Effector CD8-positive, alpha-beta T cell (primary cell): Measurements from ENCODE around the gene DUS1L.

Experiments
- DNase-seq: peaks from one replicate; lab custom pipeline; 2025; lab: John Stamatoyannopoulos, UW

DUS1L gene

GRCh38 chr17:82023447-82024241, 42.0 kb downstream of the DUS1L start:
- DNase-seq, result no peak

- peak; percentile 99 for DNase-seq
Measured at GRCh38 chr17:82022981-82023446, 42.6 kb downstream of the DUS1L start, which contains the start of gene LRRC45. Gene LRRC45 (plus strand): TSS chr17:82023305. CDS start chr17:82023644, 339 bp downstream.

GRCh38 chr17:82022310-82022980, 43.2 kb downstream of the DUS1L start, which contains the start of gene CENPX:
Gene CENPX (minus strand): TSS chr17:82022878. CDS start chr17:82022861, 17 bp downstream.
- DNase-seq, result no peak

- DNase-seq, result no peak
Measured at GRCh38 chr17:82021900-82022309, 43.7 kb downstream of the DUS1L start.

GRCh38 chr17:82021107-82021899, 44.3 kb downstream of the DUS1L start:
- peak; percentile 26 for DNase-seq

GRCh38 chr17:82020572-82021106, 45.0 kb downstream of the DUS1L start:
- no peak for DNase-seq

GRCh38 chr17:82019690-82020571, 45.7 kb downstream of the DUS1L start:
- peak; percentile 49 for DNase-seq

GRCh38 chr17:82018989-82019689, 46.5 kb downstream of the DUS1L start:
- DNase-seq, result no peak

GRCh38 chr17:82018152-82018988, 47.2 kb downstream of the DUS1L start:
- no peak for DNase-seq

GRCh38 chr17:82017612-82018151, 47.9 kb downstream of the DUS1L start:
- DNase-seq, result no peak

GRCh38 chr17:82016875-82017459, 48.6 kb downstream of the DUS1L start:
- no peak for DNase-seq

- no peak for DNase-seq
Measured at GRCh38 chr17:82016061-82016874, 49.3 kb downstream of the DUS1L start.

GRCh38 chr17:82015311-82015971, 50.2 kb downstream of the DUS1L start:
- DNase-seq, result no peak

- DNase-seq, result no peak
Measured at GRCh38 chr17:82014971-82015310, 50.7 kb downstream of the DUS1L start.

- no peak for DNase-seq
Measured at GRCh38 chr17:82014432-82014831, 51.2 kb downstream of the DUS1L start.

- no peak for DNase-seq
Measured at GRCh38 chr17:82013772-82014321, 51.8 kb downstream of the DUS1L start.

- no peak for DNase-seq
Measured at GRCh38 chr17:82013341-82013740, 52.3 kb downstream of the DUS1L start.
